GM21447 (cell line): ENCODE data around the gene IL1RAPL1.

Experiments
- ATAC-seq: cut with Tn5 transposase; IDR thresholded peaks from one replicate; pipeline ENCODE4 v1.9.1; 2021; ENCODE audit not compliant: unreplicated experiment

The IL1RAPL1 gene

DNA sequence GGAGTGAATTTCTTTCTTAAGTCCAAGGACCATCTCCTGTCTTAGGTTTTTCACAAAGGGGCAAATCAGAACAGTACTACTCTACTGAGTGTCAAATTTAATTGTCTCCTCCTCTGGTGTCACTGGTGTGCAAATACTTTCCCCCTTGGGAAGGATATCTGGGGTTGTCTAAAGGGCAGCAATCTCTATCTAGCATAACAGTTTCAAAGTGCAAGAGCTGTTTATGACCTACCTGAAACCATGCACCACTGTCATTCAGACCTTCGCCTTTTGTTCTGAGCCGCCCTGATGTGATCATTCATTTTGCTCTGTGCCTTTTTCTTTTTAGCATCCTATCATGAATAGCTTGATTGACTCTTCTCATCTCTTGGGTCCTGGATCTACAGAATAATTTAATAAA is 39.3 kb downstream of the IL1RAPL1 start:
- ATAC-seq = no peak

DNA sequence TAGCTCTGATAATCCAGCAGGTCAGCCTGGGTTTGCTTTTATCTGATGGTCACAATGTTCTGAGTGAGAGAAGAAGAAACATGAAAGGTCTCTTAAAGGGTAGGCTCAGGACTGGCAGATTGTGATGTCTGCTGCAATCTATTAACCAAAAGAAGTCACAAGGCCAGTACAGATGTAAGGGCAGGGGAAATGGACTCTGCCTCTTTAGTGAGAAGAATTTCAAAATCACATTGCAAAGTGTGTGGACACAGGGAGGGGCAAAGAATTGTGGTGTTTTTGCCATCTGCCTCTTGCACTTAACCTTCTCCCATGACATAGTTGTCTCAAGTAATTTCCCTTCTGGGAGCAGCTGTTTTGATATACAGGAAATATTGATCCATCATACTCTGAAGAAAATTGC is 40.9 kb downstream of the IL1RAPL1 start:
- ATAC-seq = no peak

DNA sequence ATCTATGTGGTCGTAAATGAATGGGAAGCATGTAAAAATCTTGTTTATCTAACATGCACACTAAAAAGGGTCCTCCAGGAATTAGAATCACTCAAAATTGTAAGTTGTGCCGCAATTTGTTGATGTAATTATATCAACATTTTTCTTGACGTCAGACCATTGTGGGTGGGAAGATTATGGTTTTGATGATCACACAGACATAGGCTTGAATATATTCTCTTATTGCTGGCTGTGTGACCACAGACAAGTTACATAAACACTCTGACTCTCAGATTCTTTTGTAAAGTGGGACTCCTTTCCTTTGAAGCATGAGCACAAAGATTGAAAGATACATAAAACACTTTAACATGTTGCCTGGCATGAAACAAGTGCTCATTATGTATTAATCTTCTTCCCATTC is 51.5 kb downstream of the IL1RAPL1 start:
- ATAC-seq = no peak

DNA sequence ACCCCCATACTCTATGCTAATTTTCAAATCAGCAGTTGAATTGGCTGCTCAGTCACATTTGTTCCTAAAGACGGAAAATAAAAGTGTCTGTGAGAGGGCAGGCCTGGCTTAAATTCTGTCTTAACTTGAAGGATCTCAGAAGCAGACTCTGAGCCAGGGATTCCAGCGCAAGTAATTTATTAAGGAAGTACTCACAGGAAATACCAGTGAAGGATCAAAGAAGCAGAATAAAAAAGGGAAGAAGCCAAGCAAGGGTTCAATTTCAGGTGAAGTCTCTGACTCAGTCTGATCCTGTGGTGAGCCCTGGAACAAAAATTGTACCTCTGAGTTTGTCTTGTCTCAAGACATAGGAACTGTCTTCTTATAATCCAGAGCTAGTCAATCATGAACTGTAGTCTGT is 52.2 kb downstream of the IL1RAPL1 start:
- ATAC-seq = no peak

DNA sequence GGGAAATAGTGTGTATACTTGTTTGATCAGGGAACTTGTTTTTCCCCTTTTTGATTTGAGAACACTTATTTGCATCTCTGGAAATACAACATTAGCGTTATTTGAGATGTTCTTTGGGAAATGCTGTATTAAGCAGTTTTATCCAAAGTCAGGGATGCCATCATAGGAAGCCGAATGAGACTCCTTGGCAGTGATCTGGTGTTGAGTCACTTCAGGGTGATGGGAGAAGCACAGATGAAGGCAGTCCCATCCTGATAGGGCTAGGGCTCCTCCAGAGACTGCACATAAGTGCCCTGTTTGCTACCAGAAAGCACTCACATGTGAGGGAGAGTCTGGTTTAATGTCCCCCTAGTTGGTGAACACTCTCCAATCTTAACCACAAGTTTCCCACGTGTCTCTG is 62.3 kb downstream of the IL1RAPL1 start:
- ATAC-seq = no peak

DNA sequence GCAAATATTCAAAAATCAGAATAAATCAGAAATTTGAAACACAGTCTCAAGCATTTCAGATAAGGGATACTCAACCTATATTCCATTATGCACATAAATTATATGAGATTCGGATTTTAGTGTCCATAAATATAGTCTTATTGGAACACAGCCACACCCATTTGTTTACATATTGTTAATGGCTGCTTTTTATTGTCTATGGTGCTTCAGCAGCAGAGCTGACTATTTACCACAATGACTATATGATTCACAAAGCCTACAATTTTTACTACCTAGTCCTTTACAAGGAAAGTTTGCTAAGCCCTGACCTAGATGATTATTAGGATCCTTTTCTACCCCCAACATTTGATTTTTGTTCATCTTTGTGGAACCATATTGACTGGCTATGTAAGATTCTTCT is 63.9 kb downstream of the IL1RAPL1 start:
- ATAC-seq = no peak

DNA sequence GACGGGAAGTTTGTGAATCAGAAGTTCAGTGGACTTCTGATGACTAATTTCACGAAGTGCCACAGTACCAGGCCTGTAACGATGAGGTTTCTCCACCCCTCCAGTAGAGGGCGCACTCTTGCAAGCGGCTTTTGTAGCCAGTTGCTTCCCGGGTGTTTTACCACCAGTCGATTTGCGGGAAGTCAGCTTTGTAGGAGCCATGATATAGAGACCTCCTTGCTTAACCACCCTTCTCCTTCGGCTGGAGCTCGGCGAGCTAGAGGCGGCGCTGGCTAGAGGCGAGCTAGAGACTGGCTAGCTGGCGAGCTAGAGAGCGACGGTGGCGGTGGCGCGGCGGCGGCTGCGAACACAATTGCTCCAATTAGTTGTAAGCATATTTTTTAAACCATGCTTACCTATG is 72.0 kb downstream of the IL1RAPL1 start:
- no peak for ATAC-seq

DNA sequence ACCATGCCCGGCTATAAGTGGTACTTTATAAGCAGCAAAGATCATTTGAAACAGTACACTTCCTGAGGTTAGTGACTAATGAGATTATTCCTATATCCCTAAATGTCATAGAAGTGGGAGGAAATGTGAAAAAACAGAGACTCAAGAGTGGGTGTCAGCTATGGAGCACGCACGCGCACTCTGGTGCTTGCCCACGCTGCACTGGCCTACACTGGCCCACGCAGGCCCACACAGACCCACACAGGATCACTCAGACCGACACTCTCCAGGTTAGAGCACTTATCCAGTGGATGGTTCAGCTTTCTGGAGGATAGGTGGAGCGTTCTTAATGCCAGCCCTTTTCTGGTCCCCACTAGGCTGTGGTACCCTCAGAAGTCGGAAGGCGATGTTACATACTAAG is 78.5 kb downstream of the IL1RAPL1 start:
- no peak for ATAC-seq

DNA sequence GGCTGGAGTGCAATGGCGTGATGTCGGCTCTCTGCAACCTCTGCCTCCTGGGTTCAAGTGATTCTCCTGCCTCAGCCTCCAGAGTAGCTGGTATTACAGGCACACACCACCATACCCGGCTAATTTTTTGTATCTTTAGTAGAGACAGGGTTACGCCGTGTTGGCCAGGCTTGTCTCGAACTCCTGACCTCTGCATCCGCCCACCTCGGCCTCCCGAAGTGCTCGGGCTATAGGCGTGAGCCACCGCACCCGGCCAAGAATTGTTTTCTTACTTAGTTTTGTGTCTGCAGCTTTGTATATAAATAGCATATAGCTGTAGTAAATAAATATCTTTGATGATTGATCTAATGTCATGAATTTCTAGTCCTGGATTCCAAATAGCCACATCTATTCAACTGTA is 81.1 kb downstream of the IL1RAPL1 start:
- ATAC-seq = no peak

DNA sequence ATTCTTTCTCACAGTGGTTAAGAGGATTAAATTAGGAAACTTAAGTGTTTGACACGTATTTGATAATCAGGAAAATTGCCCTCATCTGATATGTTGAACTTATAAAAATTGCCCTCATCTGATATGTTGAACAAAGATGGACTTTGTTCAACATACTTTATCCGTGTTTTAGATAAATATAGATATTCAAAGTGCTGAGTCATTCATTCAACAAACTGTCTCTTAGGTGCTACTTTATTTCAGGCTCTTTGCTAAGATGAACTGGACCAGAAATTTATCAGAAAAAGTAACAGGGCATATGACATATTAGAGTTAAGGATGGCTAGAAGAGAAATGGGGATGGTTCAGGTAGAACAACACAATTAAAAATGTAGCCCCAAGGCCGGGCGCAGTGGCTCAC is 81.7 kb downstream of the IL1RAPL1 start:
- ATAC-seq = no peak

DNA sequence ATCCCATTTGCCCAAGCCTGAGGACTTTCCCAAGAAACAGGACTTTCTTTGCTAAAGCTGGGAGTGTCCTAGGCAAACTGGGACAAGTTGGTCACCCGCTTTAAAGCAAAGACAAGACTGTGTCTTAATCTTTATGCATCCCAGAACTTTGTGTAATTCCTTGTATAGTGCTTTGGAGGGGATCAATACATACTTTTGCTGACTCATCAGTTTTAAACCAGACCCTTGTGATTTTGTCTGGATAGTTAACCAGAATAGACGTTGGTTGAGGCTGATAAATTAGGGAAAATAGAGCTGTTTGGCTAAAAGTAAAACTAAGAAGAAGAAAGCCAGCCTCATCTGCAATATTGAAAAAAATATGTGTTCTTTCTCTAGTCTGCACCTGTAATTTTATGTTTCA is 82.8 kb downstream of the IL1RAPL1 start:
- ATAC-seq = no peak

DNA sequence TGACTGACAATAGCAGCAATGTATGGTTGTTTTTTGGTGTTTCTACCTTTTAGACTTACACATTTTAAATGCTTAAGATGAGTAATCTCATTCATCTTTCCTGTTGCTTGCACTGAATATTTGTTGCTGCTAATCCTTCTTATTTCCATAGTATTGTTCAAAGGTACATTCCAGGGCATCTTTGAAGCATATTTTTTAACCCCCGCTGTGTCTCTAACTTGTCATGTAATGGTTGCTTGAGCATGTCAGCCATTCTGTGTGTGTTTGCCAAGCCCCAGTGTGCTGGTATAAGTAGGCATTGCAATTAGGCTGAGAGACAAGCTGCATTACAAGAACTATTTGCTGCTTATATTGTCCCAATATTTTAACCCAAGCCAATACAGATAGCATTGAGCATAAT is 87.9 kb downstream of the IL1RAPL1 start:
- ATAC-seq = no peak

DNA sequence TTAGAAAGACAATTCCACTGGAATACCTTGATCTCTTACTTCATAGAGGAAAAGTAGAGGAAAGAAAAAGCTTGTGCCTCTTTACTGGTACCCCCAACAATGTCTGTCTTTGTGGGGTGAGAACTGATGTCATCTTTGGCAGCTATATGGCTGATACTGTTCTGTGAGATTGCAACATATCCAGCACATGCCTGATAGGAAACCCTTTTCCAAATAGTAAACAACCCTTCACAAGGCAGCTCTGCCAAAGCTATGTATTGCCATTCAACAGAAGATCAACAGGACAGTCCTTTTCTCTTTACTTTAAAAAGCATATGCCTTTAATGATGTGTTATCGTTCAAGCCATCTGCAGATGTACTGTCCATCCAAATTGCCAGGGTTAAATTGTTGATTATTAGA is 105.9 kb downstream of the IL1RAPL1 start:
- no peak for ATAC-seq

DNA sequence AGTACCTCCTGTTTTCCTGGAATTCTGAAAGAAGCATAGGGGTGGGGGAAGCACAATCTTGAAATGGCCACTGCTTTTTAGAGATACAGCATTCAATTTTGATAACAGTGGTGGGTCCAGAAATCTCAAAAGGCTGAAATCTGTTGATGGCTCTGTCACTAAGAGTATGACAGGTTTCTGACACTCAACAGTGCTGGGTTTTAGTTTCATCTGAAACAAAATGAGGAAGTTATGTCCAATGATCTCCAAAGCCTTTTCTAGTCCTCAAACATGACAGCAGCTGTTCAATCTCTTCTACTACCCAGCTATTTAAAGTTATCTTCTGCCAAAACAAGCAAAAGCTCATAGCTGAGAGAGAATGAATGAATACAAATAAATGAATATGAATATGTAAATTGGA is 110.5 kb downstream of the IL1RAPL1 start:
- no peak for ATAC-seq

DNA sequence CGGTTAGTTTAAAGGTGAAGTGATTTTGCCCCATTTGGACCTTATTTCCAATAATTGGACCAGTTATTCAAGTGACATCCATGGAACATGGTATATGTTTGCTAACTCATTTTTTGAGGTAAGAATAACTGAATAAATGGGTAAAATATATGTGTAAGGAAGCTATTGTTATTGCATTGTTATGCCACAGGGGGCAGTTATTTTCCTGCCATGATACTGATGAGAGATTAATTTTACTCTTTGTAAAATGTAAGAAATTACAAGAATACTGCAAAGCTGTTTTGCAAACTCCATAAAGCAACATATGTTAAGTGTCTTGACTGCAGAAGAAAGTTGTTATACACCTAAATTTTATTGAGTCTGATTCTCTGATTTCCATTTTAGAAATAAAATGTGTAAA is 114.0 kb downstream of the IL1RAPL1 start:
- no peak for ATAC-seq

DNA sequence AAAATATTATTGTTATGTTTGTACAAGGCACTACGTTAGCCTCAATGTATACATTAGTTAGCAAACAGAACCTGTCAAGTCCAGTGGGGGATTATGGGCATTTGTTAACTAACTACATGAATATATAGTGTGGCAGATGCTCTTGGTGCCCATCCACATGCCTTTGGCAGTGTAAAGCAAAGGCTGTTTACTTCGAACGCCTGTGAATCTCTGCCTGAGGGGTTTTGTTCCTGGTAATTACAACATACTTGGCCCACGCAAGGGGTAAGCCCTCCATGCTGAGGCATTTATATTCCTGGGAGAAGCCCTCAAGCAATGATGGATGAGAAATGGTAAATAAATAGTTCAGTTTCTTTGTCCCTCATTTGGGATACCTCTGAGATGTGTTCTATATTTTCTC is 119.7 kb downstream of the IL1RAPL1 start:
- no peak for ATAC-seq

DNA sequence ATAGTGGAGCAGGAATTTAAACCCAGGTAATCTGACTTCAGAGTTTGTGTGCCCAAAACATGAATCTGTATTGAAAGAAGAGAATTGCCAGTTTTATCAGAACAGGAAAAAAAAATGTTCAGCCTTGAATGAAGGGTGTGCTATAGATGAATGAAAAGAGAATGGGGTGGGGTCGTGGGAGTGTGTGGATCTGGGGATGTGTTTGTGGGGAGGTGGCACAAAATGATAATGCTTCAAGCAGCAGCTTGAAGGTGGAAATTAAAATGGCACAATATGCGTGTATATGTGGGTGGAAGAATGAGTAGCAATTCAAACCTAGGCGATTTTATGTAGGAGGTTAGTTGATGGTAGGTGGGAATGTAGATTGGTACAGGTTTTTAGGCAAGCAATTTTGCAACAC is 122.2 kb downstream of the IL1RAPL1 start:
- no peak for ATAC-seq

DNA sequence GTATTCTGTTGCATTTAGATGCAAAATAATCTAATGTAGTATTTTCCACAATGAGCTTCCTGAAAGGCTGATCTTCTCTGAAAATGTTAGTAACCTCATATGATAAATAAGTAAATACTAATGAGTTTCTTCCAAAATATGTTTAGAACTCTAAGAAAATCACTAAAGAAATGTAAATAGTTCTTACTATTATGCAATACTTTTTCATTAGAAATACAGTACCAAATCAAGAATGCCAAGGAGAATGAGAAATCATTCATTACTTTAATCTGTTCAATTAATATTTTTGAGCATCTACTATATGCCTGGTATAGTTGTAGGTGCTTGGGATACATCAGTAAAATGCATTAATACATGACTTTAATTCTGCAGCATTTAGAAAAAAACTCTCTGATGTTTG is 130.6 kb downstream of the IL1RAPL1 start:
- no peak for ATAC-seq

DNA sequence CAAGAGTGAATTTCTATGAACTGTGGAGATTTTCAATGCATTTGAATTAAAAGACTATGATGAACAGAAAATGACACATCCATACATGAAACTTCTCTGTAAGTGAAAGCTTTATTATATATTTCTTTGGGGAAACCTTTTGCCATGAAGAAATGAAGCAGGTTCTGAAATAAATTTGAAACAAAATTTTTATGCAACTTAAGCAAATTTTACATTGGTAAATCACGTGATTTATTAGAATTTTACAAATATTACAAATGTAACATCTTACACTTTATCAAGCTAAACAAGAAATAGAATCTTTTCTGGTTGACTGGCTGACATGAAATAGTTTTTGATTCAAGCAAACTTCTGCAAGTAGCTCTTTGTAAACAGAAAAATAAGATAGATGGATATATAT is 131.2 kb downstream of the IL1RAPL1 start:
- ATAC-seq = no peak

DNA sequence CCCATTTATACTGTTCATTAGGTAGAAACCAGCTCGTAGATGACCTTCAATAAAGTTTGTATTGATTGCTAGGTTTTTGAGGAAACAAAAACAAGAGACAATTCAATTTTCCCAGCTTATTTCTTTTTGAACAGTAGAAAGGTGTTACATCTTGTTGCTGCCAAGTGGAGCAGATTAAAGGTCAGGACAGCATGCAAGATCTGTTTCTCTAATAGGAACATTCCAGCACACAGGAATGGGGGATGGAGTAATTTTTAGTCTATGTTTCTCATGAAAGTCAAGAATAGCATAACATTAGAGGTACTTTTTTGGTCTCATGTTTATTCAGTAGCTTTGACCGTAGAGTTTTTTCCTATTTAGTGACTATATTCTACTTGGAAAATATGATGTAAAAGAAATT is 132.4 kb downstream of the IL1RAPL1 start:
- no peak for ATAC-seq

DNA sequence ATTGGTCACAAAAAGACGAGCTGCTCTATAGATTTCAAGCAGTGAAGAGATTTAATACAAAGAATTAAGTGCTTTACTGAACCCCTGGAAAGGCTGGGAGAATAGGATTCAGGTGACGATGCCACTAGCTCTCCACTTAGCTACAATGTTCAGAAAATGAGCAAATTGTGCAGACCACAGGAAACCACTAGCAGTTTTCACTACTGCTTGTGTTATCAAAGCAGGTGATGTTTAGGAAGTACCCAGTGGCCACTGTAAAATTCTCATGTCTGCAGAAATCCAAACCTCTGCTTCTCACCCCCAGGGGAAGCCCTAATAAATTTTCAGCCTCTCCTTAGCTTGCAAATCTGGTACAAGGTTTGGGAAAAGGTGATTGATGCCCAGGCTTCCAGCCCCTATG is 165.1 kb downstream of the IL1RAPL1 start:
- no peak for ATAC-seq

DNA sequence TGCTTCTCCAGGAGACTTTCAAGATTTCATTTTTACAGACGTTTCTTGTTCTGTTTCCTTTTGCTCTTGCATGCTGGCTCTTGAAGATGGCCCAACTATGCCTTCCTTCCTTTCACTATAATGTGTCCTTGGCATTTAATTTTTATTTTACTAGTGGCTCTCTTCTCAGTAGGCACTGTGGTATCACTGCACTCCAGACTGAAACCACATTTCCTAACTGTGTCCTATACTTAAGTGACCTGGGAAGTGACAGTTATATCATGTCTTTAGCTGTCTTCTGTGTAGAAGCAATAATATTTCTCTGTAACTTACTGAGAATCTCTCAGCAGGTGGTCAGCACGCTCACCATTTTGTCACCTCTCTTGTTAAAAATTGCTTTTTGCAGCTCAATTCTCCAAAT is 168.9 kb downstream of the IL1RAPL1 start:
- ATAC-seq = no peak

DNA sequence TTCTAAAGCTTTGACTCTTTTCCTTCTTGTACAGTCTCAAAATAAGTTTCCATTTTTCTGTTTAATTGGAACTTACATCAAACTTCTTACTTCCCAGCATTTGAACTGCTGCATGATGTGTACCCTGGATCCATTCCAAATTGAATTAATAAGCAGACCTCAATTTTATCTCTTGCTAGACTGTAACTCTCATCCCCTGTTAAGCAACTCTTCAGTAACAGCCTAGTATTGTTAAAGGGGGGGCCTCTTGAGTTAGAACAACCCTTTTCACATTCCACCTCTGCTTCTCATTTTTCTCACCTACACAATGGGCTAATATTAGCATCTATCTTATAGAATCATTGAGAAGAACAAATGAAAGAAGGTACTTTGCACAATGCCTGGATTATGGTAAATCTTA is 169.4 kb downstream of the IL1RAPL1 start:
- ATAC-seq = no peak

DNA sequence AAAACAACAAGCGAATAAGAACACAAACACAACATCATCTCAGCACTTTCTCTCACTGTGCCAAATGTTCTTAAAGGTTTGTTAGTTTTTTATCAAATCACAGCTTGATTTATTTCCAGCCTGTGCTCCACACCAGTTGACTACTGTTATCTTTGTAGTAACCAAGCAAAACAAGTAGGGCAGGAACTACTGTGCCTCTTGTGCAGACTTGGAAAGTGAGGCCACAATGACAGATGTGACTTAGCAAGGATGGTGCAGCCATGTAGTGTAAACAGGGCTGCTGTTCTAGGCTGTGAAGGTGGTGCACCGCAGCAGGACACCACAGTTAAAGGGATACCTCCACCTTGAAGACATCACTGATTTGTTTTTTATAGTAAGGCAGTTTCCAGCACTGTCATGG is 170.0 kb downstream of the IL1RAPL1 start:
- no peak for ATAC-seq
